WTC11 (cell line): Measurements from ENCODE around the gene C1QTNF9B. TPM values are rescaled to one million over a fixed set of nuclear protein-coding genes. Genes with fewer than 3 reads are reported as not detected.

Experiments used
- ATAC-seq: fragments of 200-7000 bp; cut with Tn5 transposase; 2 replicates; pipeline ENCODE4 v1.10.0; 2021; ENCODE audit warnings: mild to moderate bottlenecking, moderate library complexity
- CTCF ChIA-PET: fragments of 300-600 bp; sonication (Branson Sonifier 250); formaldehyde crosslinking; loops from one replicate; lab custom pipeline; 2021; ENCODE audit warnings: antibody characterized with exemption; lab: Charles Lee
- POLR2A ChIA-PET: fragments of 350-600 bp; sonication (Branson Sonifier 250); formaldehyde crosslinking; loops from one replicate; lab custom pipeline; 2021; ENCODE audit warnings: antibody characterized with exemption; lab: Charles Lee
- DNase-seq: peaks from one replicate; pipeline ENCODE4 v3.0.0; 2021; ENCODE audit warnings: low spot score
- H3K27ac Mint-ChIP-seq: 2 replicates; pipeline ENCODE4 v1.8.0; 2021; ENCODE audit warnings: mixed read lengths
- H3K27me3 Mint-ChIP-seq: 2 replicates; pipeline ENCODE4 v1.8.0; 2021; ENCODE audit warnings: low read depth, mild to moderate bottlenecking, moderate library complexity, mixed read lengths
- H3K36me3 Mint-ChIP-seq: 2 replicates; pipeline ENCODE4 v1.8.0; 2021; ENCODE audit warnings: mixed read lengths
- H3K4me1 Mint-ChIP-seq: 2 replicates; pipeline ENCODE4 v1.8.0; 2022; ENCODE audit warnings: mixed read lengths
- H3K4me3 Mint-ChIP-seq: 2 replicates; pipeline ENCODE4 v1.8.0; 2021; ENCODE audit warnings: mild to moderate bottlenecking, moderate library complexity, mixed read lengths
- H3K9me3 Mint-ChIP-seq: 2 replicates; pipeline ENCODE4 v1.8.0; 2021; ENCODE audit warnings: mixed read lengths
- CBFB ChIP-seq: sonication (generic); formaldehyde crosslinking; IDR thresholded peaks from 2 replicates; pipeline ENCODE4 v1.8.1; 2022; ENCODE audit warnings: mild to moderate bottlenecking, low read depth, missing genetic modification reagents
- EMX1 ChIP-seq: fragments of 250-450 bp; sonication (Bioruptor Pico); IDR thresholded peaks from 2 replicates; pipeline ENCODE4 v1.8.0; 2021; ENCODE audit warnings: mild to moderate bottlenecking
- FOXP1 ChIP-seq: sonication (generic); formaldehyde crosslinking; IDR thresholded peaks from 2 replicates; pipeline ENCODE4 v1.8.0; 2022; ENCODE audit warnings: missing genetic modification reagents, mild to moderate bottlenecking, moderate library complexity, borderline replicate concordance
- IRF2 ChIP-seq: sonication (generic); formaldehyde crosslinking; IDR thresholded peaks from 2 replicates; pipeline ENCODE4 v1.8.0; 2022; ENCODE audit warnings: low read depth, missing genetic modification reagents, borderline replicate concordance
- KAT7 ChIP-seq: sonication (generic); formaldehyde crosslinking; IDR thresholded peaks from 2 replicates; pipeline ENCODE4 v1.8.1; 2023; ENCODE audit warnings: missing genetic modification reagents, mild to moderate bottlenecking, borderline replicate concordance
- NR2C2 ChIP-seq: sonication (generic); formaldehyde crosslinking; IDR thresholded peaks from 2 replicates; pipeline ENCODE4 v1.8.0; 2022; ENCODE audit warnings: mild to moderate bottlenecking, missing genetic modification reagents
- RELA ChIP-seq: sonication (generic); formaldehyde crosslinking; IDR thresholded peaks from 2 replicates; pipeline ENCODE4 v1.8.1; 2022; ENCODE audit warnings: missing genetic modification reagents, mild to moderate bottlenecking, borderline replicate concordance
- SMAD3 ChIP-seq: sonication (generic); formaldehyde crosslinking; IDR thresholded peaks from 2 replicates; pipeline ENCODE4 v1.8.0; 2022; ENCODE audit warnings: missing genetic modification reagents, mild to moderate bottlenecking, borderline replicate concordance
- total RNA-seq: library from RNA; stranded (reverse); gene quantifications from 3 replicates; pipeline ENCODE4 v1.2.3, GENCODE V29; 2021
- TF ChIP-seq, protein P1 (sequence below): sonication (generic); formaldehyde crosslinking; IDR thresholded peaks from 2 replicates; pipeline ENCODE4 v1.8.0; 2022; ENCODE audit warnings: mild to moderate bottlenecking, missing genetic modification reagents
- TF ChIP-seq, protein P2 (sequence below): sonication (generic); formaldehyde crosslinking; IDR thresholded peaks from 2 replicates; pipeline ENCODE4 v1.8.0; 2022; ENCODE audit warnings: mild to moderate bottlenecking, missing genetic modification reagents
- TF ChIP-seq, protein P3 (sequence below): sonication (generic); formaldehyde crosslinking; IDR thresholded peaks from 2 replicates; pipeline ENCODE4 v1.8.1; 2022; ENCODE audit warnings: mild to moderate bottlenecking, moderate library complexity, missing genetic modification reagents
- TF ChIP-seq, protein P4 (sequence below): sonication (generic); formaldehyde crosslinking; IDR thresholded peaks from 2 replicates; pipeline ENCODE4 v1.8.1; 2022; ENCODE audit warnings: low read depth, mild to moderate bottlenecking, moderate library complexity, missing genetic modification reagents, borderline replicate concordance
- TF ChIP-seq, protein P5 (sequence below): sonication (generic); formaldehyde crosslinking; IDR thresholded peaks from 2 replicates; pipeline ENCODE4 v1.8.1; 2023; ENCODE audit warnings: mild to moderate bottlenecking, missing genetic modification reagents
- TF ChIP-seq, protein P6 (sequence below): fragments of 200-600 bp; IDR thresholded peaks from 2 replicates; pipeline ENCODE4 v1.8.0; 2022; ENCODE audit warnings: antibody characterized with exemption
- TF ChIP-seq, protein P7 (sequence below): fragments of 250-450 bp; sonication (Bioruptor Pico); IDR thresholded peaks from 2 replicates; pipeline ENCODE4 v1.9.0; 2021; ENCODE audit warnings: mild to moderate bottlenecking

The C1QTNF9B gene
- total RNA-seq, 1 experiment from 2014 or later, result 0.20 TPM

DNA sequence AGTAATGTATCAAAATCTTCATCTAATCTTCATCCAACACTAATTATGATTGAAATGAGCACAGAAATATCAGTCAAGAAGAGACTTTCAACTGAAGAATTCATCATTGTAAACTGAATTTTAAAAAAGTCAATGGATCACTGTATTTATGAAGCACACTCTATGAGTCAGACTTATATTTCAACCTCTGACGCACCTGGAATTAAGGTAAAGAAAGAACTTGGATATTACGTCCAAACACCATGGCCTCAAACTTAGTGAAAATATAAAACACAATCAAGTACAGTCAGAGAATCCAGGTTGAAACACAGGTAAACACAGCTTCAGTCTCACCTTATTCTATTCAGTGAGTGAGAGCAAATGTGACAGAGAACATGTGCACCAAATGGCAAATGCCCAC is 47.6 kb downstream of the C1QTNF9B start (continued):
- TF ChIP-seq, protein P1, sequence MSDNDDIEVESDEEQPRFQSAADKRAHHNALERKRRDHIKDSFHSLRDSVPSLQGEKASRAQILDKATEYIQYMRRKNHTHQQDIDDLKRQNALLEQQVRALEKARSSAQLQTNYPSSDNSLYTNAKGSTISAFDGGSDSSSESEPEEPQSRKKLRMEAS (CRISPR knock-in tag), result no peak
- TF ChIP-seq, protein P2, sequence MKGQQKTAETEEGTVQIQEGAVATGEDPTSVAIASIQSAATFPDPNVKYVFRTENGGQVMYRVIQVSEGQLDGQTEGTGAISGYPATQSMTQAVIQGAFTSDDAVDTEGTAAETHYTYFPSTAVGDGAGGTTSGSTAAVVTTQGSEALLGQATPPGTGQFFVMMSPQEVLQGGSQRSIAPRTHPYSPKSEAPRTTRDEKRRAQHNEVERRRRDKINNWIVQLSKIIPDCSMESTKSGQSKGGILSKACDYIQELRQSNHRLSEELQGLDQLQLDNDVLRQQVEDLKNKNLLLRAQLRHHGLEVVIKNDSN (CRISPR knock-in tag), result no peak
- TF ChIP-seq, protein P3, sequence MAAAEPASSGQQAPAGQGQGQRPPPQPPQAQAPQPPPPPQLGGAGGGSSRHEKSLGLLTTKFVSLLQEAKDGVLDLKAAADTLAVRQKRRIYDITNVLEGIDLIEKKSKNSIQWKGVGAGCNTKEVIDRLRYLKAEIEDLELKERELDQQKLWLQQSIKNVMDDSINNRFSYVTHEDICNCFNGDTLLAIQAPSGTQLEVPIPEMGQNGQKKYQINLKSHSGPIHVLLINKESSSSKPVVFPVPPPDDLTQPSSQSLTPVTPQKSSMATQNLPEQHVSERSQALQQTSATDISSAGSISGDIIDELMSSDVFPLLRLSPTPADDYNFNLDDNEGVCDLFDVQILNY (CRISPR knock-in tag), result no peak
- TF ChIP-seq NR2C2 (CRISPR knock-in tag), result no peak
- no peak for TF ChIP-seq CBFB
- no peak for TF ChIP-seq IRF2 (CRISPR knock-in tag)
- TF ChIP-seq SMAD3, result no peak
- TF ChIP-seq, protein P4, sequence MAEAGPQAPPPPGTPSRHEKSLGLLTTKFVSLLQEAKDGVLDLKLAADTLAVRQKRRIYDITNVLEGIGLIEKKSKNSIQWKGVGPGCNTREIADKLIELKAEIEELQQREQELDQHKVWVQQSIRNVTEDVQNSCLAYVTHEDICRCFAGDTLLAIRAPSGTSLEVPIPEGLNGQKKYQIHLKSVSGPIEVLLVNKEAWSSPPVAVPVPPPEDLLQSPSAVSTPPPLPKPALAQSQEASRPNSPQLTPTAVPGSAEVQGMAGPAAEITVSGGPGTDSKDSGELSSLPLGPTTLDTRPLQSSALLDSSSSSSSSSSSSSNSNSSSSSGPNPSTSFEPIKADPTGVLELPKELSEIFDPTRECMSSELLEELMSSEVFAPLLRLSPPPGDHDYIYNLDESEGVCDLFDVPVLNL (CRISPR knock-in tag), result no peak
- TF ChIP-seq RELA (CRISPR knock-in tag), result no peak
- TF ChIP-seq, all 79 proteins: peak for 0

DNA sequence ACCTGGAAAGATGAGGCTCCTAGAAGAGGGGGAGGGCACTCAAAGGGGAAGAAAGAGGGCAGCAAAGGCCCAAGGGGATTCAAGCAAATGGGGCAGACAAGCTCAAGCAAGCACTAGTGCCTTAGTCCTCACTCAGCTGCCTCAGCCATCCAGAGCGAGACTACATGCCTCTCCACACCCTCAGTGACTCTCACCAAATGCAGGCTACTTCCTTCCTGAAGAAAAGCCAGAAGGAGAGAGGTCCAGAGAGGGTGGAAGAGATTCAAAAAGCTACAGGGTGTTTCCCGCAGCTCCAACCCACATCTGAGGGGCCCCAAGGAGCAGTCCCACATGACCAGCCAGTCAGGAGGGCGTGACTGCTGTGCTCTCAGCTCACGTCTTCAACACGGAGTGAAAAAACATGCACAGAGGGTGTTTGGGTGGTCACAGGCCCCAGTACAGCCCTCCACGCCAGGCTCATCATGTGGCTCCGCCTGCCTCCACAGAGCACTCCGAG is 48.6 kb downstream of the C1QTNF9B start:
- Mint-ChIP-seq H3K27ac (no peak overlapping the region), H3K4me3 (no peak overlapping the region), H3K9me3 (no peaks in the 10 kb centered on the region), H3K36me3 (peaks cover 1% of the 10 kb centered on the region), H3K4me1 (peaks cover 3% of the 10 kb centered on the region), H3K27me3 (no peaks in the 10 kb centered on the region)
- ChIA-PET CTCF (no interaction called here), POLR2A (no interaction called here)
- ATAC-seq (no peak), DNase-seq (no peak)
- TF ChIP-seq KAT7 (CRISPR knock-in tag), result no peak
- TF ChIP-seq FOXP1 (CRISPR knock-in tag), result no peak
- TF ChIP-seq IRF2 (CRISPR knock-in tag), result no peak
- TF ChIP-seq, protein P5, sequence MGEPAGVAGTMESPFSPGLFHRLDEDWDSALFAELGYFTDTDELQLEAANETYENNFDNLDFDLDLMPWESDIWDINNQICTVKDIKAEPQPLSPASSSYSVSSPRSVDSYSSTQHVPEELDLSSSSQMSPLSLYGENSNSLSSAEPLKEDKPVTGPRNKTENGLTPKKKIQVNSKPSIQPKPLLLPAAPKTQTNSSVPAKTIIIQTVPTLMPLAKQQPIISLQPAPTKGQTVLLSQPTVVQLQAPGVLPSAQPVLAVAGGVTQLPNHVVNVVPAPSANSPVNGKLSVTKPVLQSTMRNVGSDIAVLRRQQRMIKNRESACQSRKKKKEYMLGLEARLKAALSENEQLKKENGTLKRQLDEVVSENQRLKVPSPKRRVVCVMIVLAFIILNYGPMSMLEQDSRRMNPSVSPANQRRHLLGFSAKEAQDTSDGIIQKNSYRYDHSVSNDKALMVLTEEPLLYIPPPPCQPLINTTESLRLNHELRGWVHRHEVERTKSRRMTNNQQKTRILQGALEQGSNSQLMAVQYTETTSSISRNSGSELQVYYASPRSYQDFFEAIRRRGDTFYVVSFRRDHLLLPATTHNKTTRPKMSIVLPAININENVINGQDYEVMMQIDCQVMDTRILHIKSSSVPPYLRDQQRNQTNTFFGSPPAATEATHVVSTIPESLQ (CRISPR knock-in tag), result no peak
- TF ChIP-seq, protein P6, sequence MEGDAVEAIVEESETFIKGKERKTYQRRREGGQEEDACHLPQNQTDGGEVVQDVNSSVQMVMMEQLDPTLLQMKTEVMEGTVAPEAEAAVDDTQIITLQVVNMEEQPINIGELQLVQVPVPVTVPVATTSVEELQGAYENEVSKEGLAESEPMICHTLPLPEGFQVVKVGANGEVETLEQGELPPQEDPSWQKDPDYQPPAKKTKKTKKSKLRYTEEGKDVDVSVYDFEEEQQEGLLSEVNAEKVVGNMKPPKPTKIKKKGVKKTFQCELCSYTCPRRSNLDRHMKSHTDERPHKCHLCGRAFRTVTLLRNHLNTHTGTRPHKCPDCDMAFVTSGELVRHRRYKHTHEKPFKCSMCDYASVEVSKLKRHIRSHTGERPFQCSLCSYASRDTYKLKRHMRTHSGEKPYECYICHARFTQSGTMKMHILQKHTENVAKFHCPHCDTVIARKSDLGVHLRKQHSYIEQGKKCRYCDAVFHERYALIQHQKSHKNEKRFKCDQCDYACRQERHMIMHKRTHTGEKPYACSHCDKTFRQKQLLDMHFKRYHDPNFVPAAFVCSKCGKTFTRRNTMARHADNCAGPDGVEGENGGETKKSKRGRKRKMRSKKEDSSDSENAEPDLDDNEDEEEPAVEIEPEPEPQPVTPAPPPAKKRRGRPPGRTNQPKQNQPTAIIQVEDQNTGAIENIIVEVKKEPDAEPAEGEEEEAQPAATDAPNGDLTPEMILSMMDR, result no peak
- no peak for TF ChIP-seq EMX1 (CRISPR knock-in tag)

DNA sequence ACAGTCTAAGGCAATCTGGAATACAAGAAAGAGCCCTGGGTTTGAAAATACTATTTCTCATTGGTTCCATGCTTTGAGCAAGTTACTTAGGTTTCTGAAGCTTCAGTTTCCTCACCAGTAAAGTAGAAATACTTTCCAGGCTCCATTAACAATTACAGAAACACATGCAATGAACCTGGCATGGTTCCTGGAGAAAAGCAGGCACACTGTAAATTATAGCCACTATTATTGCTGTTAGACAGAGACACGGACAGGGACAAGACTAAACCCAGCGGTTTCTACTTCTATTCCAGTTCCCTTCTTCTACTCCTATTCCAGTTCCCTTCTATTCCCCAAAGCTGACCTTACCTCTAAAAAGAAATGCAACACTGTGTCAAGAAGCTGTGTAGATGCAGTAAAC is 49.3 kb downstream of the C1QTNF9B start:
- no peaks in the 10 kb centered on the region for H3K9me3 Mint-ChIP-seq
- no peak overlapping the region for H3K4me3 Mint-ChIP-seq
- H3K27me3 Mint-ChIP-seq, result no peaks in the 10 kb centered on the region
- CTCF ChIA-PET, result interaction anchor here (0.5 kb wide), 1 partner anchor 88 kb away, joined by 3 read pairs; no protein-coding TSS in a partner anchor
- no peak overlapping the region for H3K27ac Mint-ChIP-seq
- POLR2A ChIA-PET, result no interaction called here
- no peak for ATAC-seq
- no peaks in the 10 kb centered on the region for H3K36me3 Mint-ChIP-seq
- no peak for DNase-seq
- peaks cover 5% of the 10 kb centered on the region for H3K4me1 Mint-ChIP-seq
- no peak for TF ChIP-seq SMAD3
- TF ChIP-seq, protein P7, sequence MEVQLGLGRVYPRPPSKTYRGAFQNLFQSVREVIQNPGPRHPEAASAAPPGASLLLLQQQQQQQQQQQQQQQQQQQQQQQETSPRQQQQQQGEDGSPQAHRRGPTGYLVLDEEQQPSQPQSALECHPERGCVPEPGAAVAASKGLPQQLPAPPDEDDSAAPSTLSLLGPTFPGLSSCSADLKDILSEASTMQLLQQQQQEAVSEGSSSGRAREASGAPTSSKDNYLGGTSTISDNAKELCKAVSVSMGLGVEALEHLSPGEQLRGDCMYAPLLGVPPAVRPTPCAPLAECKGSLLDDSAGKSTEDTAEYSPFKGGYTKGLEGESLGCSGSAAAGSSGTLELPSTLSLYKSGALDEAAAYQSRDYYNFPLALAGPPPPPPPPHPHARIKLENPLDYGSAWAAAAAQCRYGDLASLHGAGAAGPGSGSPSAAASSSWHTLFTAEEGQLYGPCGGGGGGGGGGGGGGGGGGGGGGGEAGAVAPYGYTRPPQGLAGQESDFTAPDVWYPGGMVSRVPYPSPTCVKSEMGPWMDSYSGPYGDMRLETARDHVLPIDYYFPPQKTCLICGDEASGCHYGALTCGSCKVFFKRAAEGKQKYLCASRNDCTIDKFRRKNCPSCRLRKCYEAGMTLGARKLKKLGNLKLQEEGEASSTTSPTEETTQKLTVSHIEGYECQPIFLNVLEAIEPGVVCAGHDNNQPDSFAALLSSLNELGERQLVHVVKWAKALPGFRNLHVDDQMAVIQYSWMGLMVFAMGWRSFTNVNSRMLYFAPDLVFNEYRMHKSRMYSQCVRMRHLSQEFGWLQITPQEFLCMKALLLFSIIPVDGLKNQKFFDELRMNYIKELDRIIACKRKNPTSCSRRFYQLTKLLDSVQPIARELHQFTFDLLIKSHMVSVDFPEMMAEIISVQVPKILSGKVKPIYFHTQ (CRISPR knock-in tag), result no peak
